Measurements from ENCODE around the gene GLCE. TPM values are rescaled to one million over a fixed set of nuclear protein-coding genes. Genes with fewer than 3 reads are reported as not detected.
A peak's percentile ranks its signal among the peaks of the same experiment; 100 is the strongest.

Gene GLCE
- total and polyA plus RNA-seq, 9 of the 15 experiments (the other 6 are each of a cell fraction or from before 2014, with no cell fraction given) = 4.6 to 12.3 (median 10.6) TPM

DNA sequence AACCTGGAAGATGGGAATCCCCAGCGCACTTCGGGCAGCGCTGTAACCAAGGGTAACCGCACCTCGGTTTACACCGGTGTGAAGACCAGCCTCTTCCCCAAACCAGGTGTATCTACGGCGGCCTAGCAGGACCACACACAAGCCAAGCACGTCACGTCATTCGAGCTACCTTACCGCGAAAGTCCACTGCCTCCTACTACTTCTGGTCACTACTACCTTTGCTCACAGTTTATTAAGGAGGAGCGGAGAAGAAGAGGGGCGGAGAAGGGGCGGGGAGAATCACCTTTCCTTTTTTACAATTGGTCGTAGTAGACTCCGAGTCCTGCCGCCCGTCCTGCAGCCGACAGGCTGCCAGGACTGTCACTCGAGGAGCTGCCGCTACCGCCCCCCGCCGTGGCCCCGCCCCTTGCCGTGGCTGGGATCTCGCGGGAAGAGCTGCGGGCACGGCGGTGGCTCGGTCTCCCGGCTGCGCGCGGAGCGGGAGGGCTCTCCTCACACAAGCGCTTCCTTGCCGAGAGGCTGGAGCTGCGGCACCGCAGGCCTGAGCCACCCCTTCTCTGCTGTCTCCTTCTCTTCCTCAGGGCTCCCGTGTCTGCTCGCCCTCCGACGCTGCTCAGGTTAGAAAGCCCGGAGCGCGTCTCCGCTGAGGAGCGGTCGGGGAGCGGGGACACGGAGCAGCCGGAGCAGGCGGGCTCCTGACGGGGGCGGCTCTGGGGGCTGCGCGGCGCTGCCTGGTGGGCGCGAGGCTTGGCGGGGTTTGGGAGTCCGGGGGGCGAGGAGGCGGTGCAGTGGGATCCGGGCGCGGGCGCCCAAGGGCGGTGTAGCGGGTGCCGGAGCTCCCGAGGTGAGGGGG, at the start of gene GLCE (continued):
- TF ChIP-seq MBD2 (IDR thresholded peaks at IDR 0.05; ENCODE audit: borderline replicate concordance, low read depth) (peak; percentile 55; the same call in 1 of the 2 replicates), HDGF (IDR thresholded peaks at IDR 0.05) (no peak), GATAD2B (IDR thresholded peaks at IDR 0.05; ENCODE audit: borderline replicate concordance) (no peak), HIVEP1 (CRISPR knock-in tag; IDR thresholded peaks at IDR 0.05) (no peak), NFRKB (IDR thresholded peaks at IDR 0.05; ENCODE audit: low read depth) (no peak), TCFL5 (CRISPR knock-in tag; conservative IDR thresholded peaks at IDR 0.05) (no peak), ZNF431 (CRISPR knock-in tag; IDR thresholded peaks at IDR 0.05) (no peak), HMG20B (CRISPR knock-in tag; IDR thresholded peaks at IDR 0.05) (no peak), ZNF316 (IDR thresholded peaks at IDR 0.05) (no peak), POLR2G (IDR thresholded peaks at IDR 0.05; ENCODE audit: low read depth, low read length) (peak; percentile 99), ZBTB7A (IDR thresholded peaks at IDR 0.05; ENCODE audit: borderline replicate concordance, control insufficient read depth, low read depth, low read length) (peak; percentile 62; the same call in 1 of the 2 replicates), KAT2B (IDR thresholded peaks at IDR 0.05; ENCODE audit: low read depth, low read length) (no peak), ZC3H8 (IDR thresholded peaks at IDR 0.05) (no peak), ZFP1 (CRISPR knock-in tag; IDR thresholded peaks at IDR 0.05) (no peak), ZC3H4 (CRISPR knock-in tag; IDR thresholded peaks at IDR 0.05; ENCODE audit: borderline replicate concordance) (no peak), MTA3 (IDR thresholded peaks at IDR 0.05; ENCODE audit: borderline replicate concordance) (no peak), PTRF (tag; IDR thresholded peaks at IDR 0.05) (no peak), PHF21A (IDR thresholded peaks at IDR 0.05; ENCODE audit: borderline replicate concordance, low read depth) (no peak), DACH1 (IDR thresholded peaks at IDR 0.05; ENCODE audit: partially characterized antibody) (no peak)
- TF ChIP-seq, protein P1, sequence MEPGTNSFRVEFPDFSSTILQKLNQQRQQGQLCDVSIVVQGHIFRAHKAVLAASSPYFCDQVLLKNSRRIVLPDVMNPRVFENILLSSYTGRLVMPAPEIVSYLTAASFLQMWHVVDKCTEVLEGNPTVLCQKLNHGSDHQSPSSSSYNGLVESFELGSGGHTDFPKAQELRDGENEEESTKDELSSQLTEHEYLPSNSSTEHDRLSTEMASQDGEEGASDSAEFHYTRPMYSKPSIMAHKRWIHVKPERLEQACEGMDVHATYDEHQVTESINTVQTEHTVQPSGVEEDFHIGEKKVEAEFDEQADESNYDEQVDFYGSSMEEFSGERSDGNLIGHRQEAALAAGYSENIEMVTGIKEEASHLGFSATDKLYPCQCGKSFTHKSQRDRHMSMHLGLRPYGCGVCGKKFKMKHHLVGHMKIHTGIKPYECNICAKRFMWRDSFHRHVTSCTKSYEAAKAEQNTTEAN (CRISPR knock-in tag; IDR thresholded peaks at IDR 0.05) = no peak
- TF ChIP-seq, protein P2, sequence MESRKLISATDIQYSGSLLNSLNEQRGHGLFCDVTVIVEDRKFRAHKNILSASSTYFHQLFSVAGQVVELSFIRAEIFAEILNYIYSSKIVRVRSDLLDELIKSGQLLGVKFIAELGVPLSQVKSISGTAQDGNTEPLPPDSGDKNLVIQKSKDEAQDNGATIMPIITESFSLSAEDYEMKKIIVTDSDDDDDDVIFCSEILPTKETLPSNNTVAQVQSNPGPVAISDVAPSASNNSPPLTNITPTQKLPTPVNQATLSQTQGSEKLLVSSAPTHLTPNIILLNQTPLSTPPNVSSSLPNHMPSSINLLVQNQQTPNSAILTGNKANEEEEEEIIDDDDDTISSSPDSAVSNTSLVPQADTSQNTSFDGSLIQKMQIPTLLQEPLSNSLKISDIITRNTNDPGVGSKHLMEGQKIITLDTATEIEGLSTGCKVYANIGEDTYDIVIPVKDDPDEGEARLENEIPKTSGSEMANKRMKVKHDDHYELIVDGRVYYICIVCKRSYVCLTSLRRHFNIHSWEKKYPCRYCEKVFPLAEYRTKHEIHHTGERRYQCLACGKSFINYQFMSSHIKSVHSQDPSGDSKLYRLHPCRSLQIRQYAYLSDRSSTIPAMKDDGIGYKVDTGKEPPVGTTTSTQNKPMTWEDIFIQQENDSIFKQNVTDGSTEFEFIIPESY (CRISPR knock-in tag; IDR thresholded peaks at IDR 0.05) = no peak
- TF ChIP-seq, protein P3, sequence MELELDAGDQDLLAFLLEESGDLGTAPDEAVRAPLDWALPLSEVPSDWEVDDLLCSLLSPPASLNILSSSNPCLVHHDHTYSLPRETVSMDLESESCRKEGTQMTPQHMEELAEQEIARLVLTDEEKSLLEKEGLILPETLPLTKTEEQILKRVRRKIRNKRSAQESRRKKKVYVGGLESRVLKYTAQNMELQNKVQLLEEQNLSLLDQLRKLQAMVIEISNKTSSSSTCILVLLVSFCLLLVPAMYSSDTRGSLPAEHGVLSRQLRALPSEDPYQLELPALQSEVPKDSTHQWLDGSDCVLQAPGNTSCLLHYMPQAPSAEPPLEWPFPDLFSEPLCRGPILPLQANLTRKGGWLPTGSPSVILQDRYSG (tag; conservative IDR thresholded peaks at IDR 0.05; ENCODE audit: low read depth) = no peak
